ENCODE data around the gene ANKRD44.

DNA sequence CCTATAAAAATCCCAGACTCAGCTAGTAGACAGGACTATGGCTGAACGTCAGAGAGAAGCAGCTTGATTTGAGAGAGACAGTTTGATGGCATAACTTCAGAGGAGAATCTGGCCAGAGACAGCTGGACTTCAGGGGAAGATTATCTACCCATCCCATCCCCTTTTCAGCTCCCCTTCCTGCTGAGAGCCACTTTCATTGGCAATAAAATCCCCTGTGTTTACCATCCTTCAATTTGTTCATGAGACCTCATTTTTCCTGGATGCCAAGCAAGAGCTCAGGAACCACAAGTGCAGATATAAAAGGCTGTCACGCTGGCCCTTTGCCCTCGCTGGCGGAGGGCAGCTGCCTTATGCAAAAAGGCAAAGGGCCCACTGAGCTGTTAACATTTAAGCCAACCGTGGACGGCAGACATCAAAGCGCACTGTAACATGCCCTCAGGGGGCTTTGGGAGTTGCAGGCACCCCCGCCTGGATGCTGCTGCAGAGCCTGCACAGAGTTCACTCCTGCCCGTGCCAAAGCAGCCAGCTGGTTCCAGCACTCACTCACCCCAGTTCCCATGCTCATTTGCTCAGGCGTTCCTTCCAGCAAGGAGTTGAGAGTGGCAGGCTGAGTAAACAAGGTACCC lies 219.7 kb downstream of the ANKRD44 start:
- TF ChIP-seq, protein P1, sequence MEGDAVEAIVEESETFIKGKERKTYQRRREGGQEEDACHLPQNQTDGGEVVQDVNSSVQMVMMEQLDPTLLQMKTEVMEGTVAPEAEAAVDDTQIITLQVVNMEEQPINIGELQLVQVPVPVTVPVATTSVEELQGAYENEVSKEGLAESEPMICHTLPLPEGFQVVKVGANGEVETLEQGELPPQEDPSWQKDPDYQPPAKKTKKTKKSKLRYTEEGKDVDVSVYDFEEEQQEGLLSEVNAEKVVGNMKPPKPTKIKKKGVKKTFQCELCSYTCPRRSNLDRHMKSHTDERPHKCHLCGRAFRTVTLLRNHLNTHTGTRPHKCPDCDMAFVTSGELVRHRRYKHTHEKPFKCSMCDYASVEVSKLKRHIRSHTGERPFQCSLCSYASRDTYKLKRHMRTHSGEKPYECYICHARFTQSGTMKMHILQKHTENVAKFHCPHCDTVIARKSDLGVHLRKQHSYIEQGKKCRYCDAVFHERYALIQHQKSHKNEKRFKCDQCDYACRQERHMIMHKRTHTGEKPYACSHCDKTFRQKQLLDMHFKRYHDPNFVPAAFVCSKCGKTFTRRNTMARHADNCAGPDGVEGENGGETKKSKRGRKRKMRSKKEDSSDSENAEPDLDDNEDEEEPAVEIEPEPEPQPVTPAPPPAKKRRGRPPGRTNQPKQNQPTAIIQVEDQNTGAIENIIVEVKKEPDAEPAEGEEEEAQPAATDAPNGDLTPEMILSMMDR (IDR thresholded peaks at IDR 0.05): no peak
- TF ChIP-seq POLR2AphosphoS5 (IDR thresholded peaks at IDR 0.05; ENCODE audit: low read depth, low read length): no peak
- TF ChIP-seq REST (IDR thresholded peaks at IDR 0.05; ENCODE audit: insufficient read depth in 1 of 2, low read depth in 2 of 2, low read length in 1 of 2): no peak
- no peak for TF ChIP-seq SIN3A (IDR thresholded peaks at IDR 0.05; ENCODE audit: borderline replicate concordance, insufficient read depth, low read depth, low read length)
- TF ChIP-seq TCF7L2 (IDR thresholded peaks at IDR 0.05; ENCODE audit: low read depth, low read length): no peak
